Small intestine (tissue), 16 donors: ENCODE measurements around the gene ERVK3-1. TPM values are rescaled to one million over a fixed set of nuclear protein-coding genes. Genes with fewer than 3 reads are reported as not detected.
"Not testable (repeated sequence)": the region's sequence is repeated elsewhere in the genome, so short reads cannot be mapped to it uniquely, and the experiment has no call there.

Source experiments
- DNase-seq, 2 donors: peaks; one replicate each; pipeline versions ENCODE4 v3.0.0 to v3.0.0-alpha.2; 2013
- FAIRE-seq: peaks from 2 replicates; lab custom pipeline; 2012; peaks lifted over from hg19 to GRCh38; lab: Jason Lieb, UNC
- H3K27ac ChIP-seq, 3 donors: one replicate each; pipeline ENCODE4 v1.5.1; 2013; ENCODE audit warnings: low read length in 2 of 3, mild to moderate bottlenecking in 2 of 3, control low read depth in 1 of 3, inconsistent platforms in 1 of 3, low read depth in 1 of 3, moderate library complexity in 1 of 3
- H3K27me3 ChIP-seq, 3 donors: one replicate each; pipeline ENCODE4 v1.6.1; 2013; ENCODE audit warnings: low read length in 3 of 3, inconsistent platforms in 1 of 3; ENCODE audit not compliant: control insufficient read depth in 3 of 3, insufficient read depth in 3 of 3
- H3K36me3 ChIP-seq, 3 donors: one replicate each; pipeline ENCODE4 v1.6.1; 2013; ENCODE audit warnings: low read length in 3 of 3, inconsistent platforms in 1 of 3, low read depth in 1 of 3, mild to moderate bottlenecking in 1 of 3, moderate library complexity in 1 of 3; ENCODE audit not compliant: control insufficient read depth in 3 of 3, insufficient read depth in 2 of 3
- H3K4me1 ChIP-seq, 3 donors: one replicate each; pipeline ENCODE4 v1.6.1; 2013; ENCODE audit warnings: low read length in 2 of 3, inconsistent platforms in 1 of 3, low read depth in 1 of 3, mild to moderate bottlenecking in 1 of 3, moderate library complexity in 1 of 3; ENCODE audit not compliant: control insufficient read depth in 3 of 3, insufficient read depth in 2 of 3
- H3K4me3 ChIP-seq, 3 donors: one replicate each; pipeline ENCODE4 v1.5.1; 2013; ENCODE audit warnings: low read length in 3 of 3, control low read depth in 1 of 3, inconsistent platforms in 1 of 3, low read depth in 1 of 3, mild to moderate bottlenecking in 1 of 3, moderate library complexity in 1 of 3
- H3K9me3 ChIP-seq, 2 donors: one replicate each; pipeline ENCODE4 v1.6.1; 2013; ENCODE audit warnings: low read depth in 1 of 2, low read length in 1 of 2; ENCODE audit not compliant: control insufficient read depth in 2 of 2, insufficient read depth in 1 of 2
- WGBS, 3 donors: extraction: QIAGEN DNeasy Blood & Tissue Kit; methylation state at CpG; one replicate each; pipeline ENCODE4 v1.1.7; 2013; 5-methylcytosine and 5-hydroxymethylcytosine counted together
- long read RNA-seq, 10 donors: transcript quantifications; one replicate each; lab custom pipeline, GENCODE V29; 2026
- polyA plus RNA-seq, 4 donors: library from polyadenylated mRNA; stranded (reverse) in 3 of 4; unstranded in 1 of 4; fragments of 200-250 nt in 3 of 4; fragments of 120-200 nt in 1 of 4; gene quantifications; one replicate each; pipeline versions ENCODE4 v1.2.1 to v1.2.3, GENCODE V29; 2013
- donor health status: healthy with polysubstance abuse.
- donor health status: control.
- donor health status: control.
- donor health status: Bipolar disorder and iron deficiency.
- donor health status: healthy.

The ERVK3-1 gene, protein sequence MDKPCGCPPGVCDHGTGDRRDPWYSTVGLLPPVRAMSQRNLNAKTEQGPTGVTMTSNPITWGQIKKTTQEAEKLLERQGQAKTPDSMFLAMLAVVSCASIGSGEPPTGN
- 10 to 100 TPM; 34.8 to 53.9 (median 51.6) TPM for polyA plus RNA-seq
- long read RNA-seq, donor 1, transcript ERVK3-1-201 (4 exons, 1,469 nt) = major isoform, 20 of 29 reads
- long read RNA-seq, donor 1, transcript ERVK3-1-204 (2 exons, 3,889 nt) = minor isoform, 6 of 29 reads
- long read RNA-seq, donor 1, partial matches to known transcripts = 0 of 29 reads
- long read RNA-seq, donor 1, other reads (novel, unspliced or antisense) = 0 of 29 reads
- long read RNA-seq, donor 2, transcript ERVK3-1-201 (4 exons, 1,469 nt) = major isoform, 9 of 12 reads
- long read RNA-seq, donor 2, partial matches to known transcripts = 0 of 12 reads
- long read RNA-seq, donor 2, other reads (novel, unspliced or antisense) = 0 of 12 reads
- long read RNA-seq, donor 3, transcript ERVK3-1-201 (4 exons, 1,469 nt) = major isoform, 8 of 46 reads
- long read RNA-seq, donor 3, partial matches to known transcripts = 16 of 46 reads
- long read RNA-seq, donor 3, other reads (novel, unspliced or antisense) = 15 of 46 reads
- long read RNA-seq, donor 4 = 0 reads
- long read RNA-seq, donor 5, partial matches to known transcripts = 0 of 2 reads
- long read RNA-seq, donor 5, other reads (novel, unspliced or antisense) = 0 of 2 reads
- long read RNA-seq, donor 6, transcript ERVK3-1-201 (4 exons, 1,469 nt) = major isoform, 17 of 66 reads
- long read RNA-seq, donor 6, partial matches to known transcripts = 24 of 66 reads
- long read RNA-seq, donor 6, other reads (novel, unspliced or antisense) = 21 of 66 reads
- long read RNA-seq, donor 7, transcript ERVK3-1-201 (4 exons, 1,469 nt) = major isoform, 20 of 24 reads
- long read RNA-seq, donor 7, partial matches to known transcripts = 0 of 24 reads
- long read RNA-seq, donor 7, other reads (novel, unspliced or antisense) = 0 of 24 reads
- long read RNA-seq, donor 8, partial matches to known transcripts = 0 of 1 reads
- long read RNA-seq, donor 8, other reads (novel, unspliced or antisense) = 0 of 1 reads
- long read RNA-seq, donor 9, partial matches to known transcripts = 0 of 3 reads
- long read RNA-seq, donor 9, other reads (novel, unspliced or antisense) = 0 of 3 reads
- long read RNA-seq, donor 10, transcript ERVK3-1-201 (4 exons, 1,469 nt) = major isoform, 16 of 77 reads
- long read RNA-seq, donor 10, partial matches to known transcripts = 30 of 77 reads
- long read RNA-seq, donor 10, other reads (novel, unspliced or antisense) = 25 of 77 reads

DNA sequence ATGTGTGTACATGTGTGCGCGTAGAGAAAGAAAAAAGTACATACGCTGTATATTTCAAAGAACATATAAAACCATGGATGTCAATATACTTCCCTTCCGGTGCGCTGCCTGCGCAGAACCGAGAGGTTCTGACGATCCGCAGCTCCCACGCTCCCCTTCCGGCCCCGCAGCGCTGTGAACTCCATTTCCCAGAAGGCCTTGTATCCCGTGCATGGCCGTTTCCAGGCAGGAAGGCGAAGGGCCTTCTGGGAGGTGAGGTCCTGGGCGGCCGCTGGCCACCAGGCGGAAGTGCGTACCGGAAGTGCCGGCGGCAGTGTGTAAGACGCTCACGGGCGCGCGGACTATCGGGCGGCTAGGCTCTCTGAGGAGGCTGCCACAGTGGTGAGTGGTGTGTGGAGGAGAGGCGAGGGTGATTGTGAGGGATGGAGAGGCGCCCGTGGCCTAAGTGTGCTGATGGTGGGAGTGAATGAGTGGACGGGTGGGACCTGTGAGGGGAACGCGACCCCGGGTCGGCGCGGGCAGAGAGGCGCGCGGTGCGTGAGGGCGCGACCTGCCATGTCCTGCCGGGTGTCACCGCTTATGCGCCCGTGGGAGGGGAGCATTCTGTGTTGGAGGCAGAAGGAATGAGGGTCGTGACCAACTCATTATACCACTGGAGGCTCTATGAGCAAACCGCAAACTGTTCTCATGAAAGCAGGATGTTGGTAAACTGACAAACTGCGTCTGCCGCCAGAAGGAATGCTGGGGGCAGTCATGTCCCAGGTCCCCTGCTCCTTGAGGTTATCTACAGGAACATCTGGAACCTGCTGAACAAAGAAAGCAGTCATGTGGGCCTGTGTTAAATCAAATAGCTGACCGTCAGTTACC lies at the start of gene ERVK3-1:
ERVK3-1 (plus strand) TSS at position 313 of the 867 bp plus-strand sequence. CDS start 6,792 bp downstream, outside the sequence.
- H3K36me3 ChIP-seq = peaks cover 6 to 23% (median 14%) of the 10 kb centered on the region in 3 donors
- no peaks in the 10 kb centered on the region for H3K27me3 ChIP-seq
- no peaks in the 10 kb centered on the region for H3K9me3 ChIP-seq
- H3K27ac ChIP-seq = peak within 1 kb of the TSS; percentile 82 to 98 (median 91)
- WGBS, 3 donors = 1% methylated on average over 51 to 55 of the region's 55 CpGs
- H3K4me1 ChIP-seq = peaks cover 0 to 16% (median 7%) of the 10 kb centered on the region in 3 donors
- FAIRE-seq = peak; percentile 33
- DNase-seq = peak; percentile 98 to 99
- H3K4me3 ChIP-seq = peak within 1 kb of the TSS; percentile 73 to 92 (median 81)

- not testable (repeated sequence) for H3K27me3 ChIP-seq, DNase-seq, H3K27ac ChIP-seq, H3K4me1 ChIP-seq, FAIRE-seq, H3K4me3 ChIP-seq
- Histone ChIP-seq H3K36me3 (peaks cover 33 to 65% (median 52%) of the 10 kb centered on the region in 3 donors), H3K9me3 (peaks cover 26 to 98% of the 10 kb centered on the region in 2 donors)
- WGBS, 3 donors = 93 to 99% (median 95%) methylated on average over 2 to 4 of the region's 4 CpGs
Measured at GRCh38 chr19:58258259-58258658, 46.9 kb upstream of the ERVK3-1 start.

DNA sequence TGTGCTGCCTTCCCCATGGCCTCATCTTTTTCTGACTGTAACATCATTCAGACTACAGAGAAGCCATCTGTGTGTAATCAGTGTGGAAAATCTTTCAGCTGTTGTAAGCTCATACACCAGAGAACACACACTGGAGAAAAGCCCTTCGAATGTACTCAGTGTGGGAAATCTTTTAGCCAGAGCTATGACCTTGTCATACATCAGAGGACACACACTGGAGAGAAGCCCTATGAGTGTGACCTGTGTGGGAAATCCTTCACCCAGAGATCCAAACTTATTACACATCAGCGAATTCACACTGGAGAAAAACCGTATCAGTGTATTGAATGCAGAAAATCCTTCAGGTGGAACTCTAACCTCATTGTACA lies 43.6 kb upstream of the ERVK3-1 start:
- no peak for FAIRE-seq
- Histone ChIP-seq H3K4me1 (no peaks in the 10 kb centered on the region), H3K36me3 (peaks cover 15 to 64% (median 35%) of the 10 kb centered on the region in 3 donors)

DNA sequence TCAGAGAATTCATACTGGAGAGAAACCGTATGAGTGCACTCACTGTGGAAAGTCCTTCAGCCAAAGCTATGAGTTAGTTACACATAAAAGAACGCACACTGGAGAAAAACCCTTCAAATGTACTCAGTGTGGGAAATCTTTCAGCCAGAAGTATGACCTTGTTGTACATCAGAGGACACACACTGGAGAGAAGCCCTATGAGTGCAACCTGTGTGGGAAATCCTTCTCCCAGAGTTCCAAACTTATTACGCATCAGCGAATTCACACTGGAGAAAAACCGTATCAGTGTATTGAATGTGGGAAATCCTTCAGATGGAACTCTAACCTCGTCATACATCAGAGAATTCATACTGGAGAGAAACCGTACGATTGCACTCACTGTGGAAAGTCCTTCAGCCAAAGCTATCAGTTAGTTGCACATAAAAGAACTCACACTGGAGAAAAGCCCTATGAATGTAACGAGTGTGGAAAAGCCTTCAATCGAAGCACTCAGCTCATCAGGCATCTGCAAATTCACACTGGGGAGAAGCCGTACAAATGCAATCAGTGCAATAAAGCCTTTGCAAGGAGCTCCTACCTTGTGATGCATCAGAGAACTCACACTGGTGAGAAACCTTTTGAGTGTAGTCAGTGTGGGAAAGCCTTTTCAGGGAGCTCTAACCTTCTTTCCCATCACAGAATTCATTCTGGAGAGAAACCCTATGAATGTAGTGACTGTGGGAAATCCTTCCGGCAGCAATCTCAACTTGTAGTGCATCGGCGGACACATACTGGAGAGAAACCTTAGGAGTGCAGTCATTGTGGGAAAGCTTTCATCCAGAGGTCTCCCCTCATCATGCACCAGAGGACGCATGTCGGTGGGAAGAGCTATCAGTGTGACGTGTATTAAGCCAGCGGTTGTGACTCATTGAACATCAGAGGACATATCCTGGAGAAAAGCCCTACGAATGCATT lies 42.9 kb upstream of the ERVK3-1 start:
- H3K4me3 ChIP-seq = no peak overlapping the region
- peaks cover 15 to 59% (median 36%) of the 10 kb centered on the region in 3 donors for H3K36me3 ChIP-seq
- H3K27me3 ChIP-seq = no peaks in the 10 kb centered on the region
- WGBS, 3 donors = 96 to 98% (median 98%) methylated on average over 19 of the region's 19 CpGs
- H3K4me1 ChIP-seq = no peaks in the 10 kb centered on the region
- FAIRE-seq = no peak
- no peak for DNase-seq
- peaks cover 28 to 100% of the 10 kb centered on the region in 2 donors for H3K9me3 ChIP-seq
- no peak overlapping the region for H3K27ac ChIP-seq

More for the DNA sequence above, 43.6 kb upstream of the ERVK3-1 start:
- DNase-seq = no peak
- no peaks in the 10 kb centered on the region for H3K27me3 ChIP-seq
- H3K9me3 ChIP-seq = peaks cover 26 to 100% of the 10 kb centered on the region in 2 donors
- WGBS, 3 donors = 95 to 100% (median 97%) methylated on average over 3 of the region's 3 CpGs
- no peak overlapping the region for H3K27ac ChIP-seq
- H3K4me3 ChIP-seq = no peak overlapping the region

GRCh38 chr19:58262922-58263296 lies 42.3 kb upstream of the ERVK3-1 start:
- H3K4me3 ChIP-seq = no peak overlapping the region
- no peaks in the 10 kb centered on the region for H3K27me3 ChIP-seq
- peaks cover 15 to 53% (median 31%) of the 10 kb centered on the region in 3 donors for H3K36me3 ChIP-seq
- no peak overlapping the region for H3K27ac ChIP-seq
- H3K4me1 ChIP-seq = no peaks in the 10 kb centered on the region
- H3K9me3 ChIP-seq = peaks cover 22 to 100% of the 10 kb centered on the region in 2 donors
- 96 to 98% (median 98%) methylated on average over 7 of the region's 7 CpGs for WGBS, 3 donors
- no peak for DNase-seq
- FAIRE-seq = no peak

DNA sequence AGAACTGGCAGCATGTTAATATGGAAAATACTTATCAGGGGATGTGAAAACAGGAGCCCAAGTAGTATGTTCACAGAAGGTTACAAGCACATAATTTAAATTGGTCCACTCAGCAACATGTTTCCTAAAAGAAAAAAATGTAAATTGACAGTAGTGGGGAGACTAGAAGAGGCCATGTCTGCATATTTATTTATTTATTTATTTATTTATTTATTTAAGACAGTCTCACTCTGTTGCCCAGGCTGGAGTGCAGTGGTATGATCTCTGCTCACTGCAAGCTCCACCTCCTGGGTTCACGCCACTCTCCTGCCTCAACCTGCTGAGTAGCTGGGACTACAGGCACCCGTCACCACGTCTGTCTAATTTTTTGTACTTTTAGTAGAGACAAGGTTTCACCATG lies 40.1 kb upstream of the ERVK3-1 start:
- no peak overlapping the region for H3K27ac ChIP-seq
- H3K4me1 ChIP-seq = no peaks in the 10 kb centered on the region
- no peak overlapping the region for H3K4me3 ChIP-seq
- H3K27me3 ChIP-seq = no peaks in the 10 kb centered on the region
- peaks cover 18 to 96% of the 10 kb centered on the region in 2 donors for H3K9me3 ChIP-seq
- H3K36me3 ChIP-seq = peaks cover 8 to 36% (median 19%) of the 10 kb centered on the region in 3 donors
- WGBS, 3 donors = 96 to 99% (median 98%) methylated on average over 3 of the region's 3 CpGs
- FAIRE-seq (no peak), DNase-seq (no peak)
